Testis (tissue), 3 donors: ENCODE measurements around the gene GSX1. TPM values are rescaled to one million over a fixed set of nuclear protein-coding genes. Genes with fewer than 3 reads are reported as not detected.

ENCODE experiments used
- DNase-seq: peaks from one replicate; pipeline ENCODE4 v3.0.0-alpha.2; 2019
- H3K27ac ChIP-seq, 2 donors: fragments of 200-600 bp; sonication (generic); one replicate each; pipeline ENCODE4 v1.5.1; 2019
- H3K27me3 ChIP-seq: fragments of 200-600 bp; sonication (generic); one replicate; pipeline ENCODE4 v1.5.1; 2019
- H3K36me3 ChIP-seq: fragments of 200-600 bp; sonication (generic); one replicate; pipeline ENCODE4 v1.5.1; 2017; ENCODE audit warnings: low read depth; ENCODE audit errors: missing control alignments
- H3K4me1 ChIP-seq: fragments of 200-600 bp; sonication (generic); one replicate; pipeline ENCODE4 v1.5.1; 2019
- H3K4me3 ChIP-seq, 2 donors: fragments of 200-600 bp; sonication (generic); one replicate each; pipeline ENCODE4 v1.5.1; 2017 to 2019
- H3K9me3 ChIP-seq: fragments of 200-600 bp; sonication (generic); one replicate; pipeline ENCODE4 v1.5.1; 2017
- POLR2A ChIP-seq: fragments of 450-650 bp; IDR thresholded peaks from one replicate; pipeline ENCODE4 v1.6.1; 2017; ENCODE audit warnings: antibody characterized with exemption, mild to moderate bottlenecking, moderate library complexity
- WGBS, 2 donors: methylation state at CpG; one replicate each; pipeline ENCODE4 v1.1.5; 2018; 5-methylcytosine and 5-hydroxymethylcytosine counted together
- intact Hi-C: fragments of 100-400 bp; cut with DNase I; formaldehyde crosslinking; loops from one replicate; pipeline ENCODE4 v1.15.1; 2023; ENCODE audit warnings: low total_unique reads
- polyA plus RNA-seq: library from polyadenylated mRNA; stranded (reverse); fragments of 350-450 nt; fragmentation: Illumina TruSeq; extraction: RNeasy Lipid Tissue Mini Kit (QIAGEN cat#74804); gene quantifications from one replicate; pipeline ENCODE4 v1.2.3, GENCODE V29; 2014; ENCODE audit warnings: low read depth, low replicate concordance; ENCODE audit not compliant: insufficient read depth
- total RNA-seq, 2 donors: library from RNA; depleted of rRNA; stranded (reverse); fragments of >200 nt; gene quantifications; one replicate each; pipeline ENCODE4 v1.2.3, GENCODE V29; 2016
- TF ChIP-seq, protein P1 (sequence below), 3 experiments: fragments of 450-650 bp in 2 of 3; fragments of 200-600 bp in 1 of 3; sonication (generic) in 1 of 3; IDR thresholded peaks; one replicate each; pipeline ENCODE4 v1.5.1; 2016 to 2019; ENCODE audit warnings: antibody characterized with exemption in 3 of 3, mild to moderate bottlenecking in 2 of 3, moderate library complexity in 1 of 3

Gene GSX1
- total and polyA plus RNA-seq, 3 donors from 2014 or later = not detected

DNA sequence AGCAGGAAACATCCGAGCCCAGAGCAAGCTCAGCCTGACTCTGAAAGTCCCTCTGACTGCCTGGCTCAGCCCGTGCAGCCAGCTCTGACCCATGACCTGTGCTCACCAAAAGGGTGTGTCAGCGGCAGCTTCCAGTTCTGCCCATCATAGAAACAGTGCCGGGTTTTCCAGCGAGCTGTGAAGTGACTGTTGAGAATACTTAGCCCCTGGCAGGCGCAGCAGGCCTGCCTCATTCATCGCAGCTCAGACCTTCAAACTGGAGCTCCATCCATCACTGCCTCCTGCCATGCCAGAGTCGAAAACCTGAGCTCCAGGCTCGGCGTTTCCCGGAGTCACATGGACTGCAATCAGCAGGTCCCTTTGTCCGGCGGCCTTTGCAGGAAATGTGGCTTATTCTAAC, 16.3 kb upstream of the GSX1 start:
- Histone ChIP-seq H3K4me3 (no peak overlapping the region), H3K27ac (no peak overlapping the region), H3K36me3 (no peaks in the 10 kb centered on the region), H3K27me3 (no peaks in the 10 kb centered on the region), H3K4me1 (no peaks in the 10 kb centered on the region), H3K9me3 (no peaks in the 10 kb centered on the region)
- TF ChIP-seq POLR2A = no peak
- TF ChIP-seq, protein P1, sequence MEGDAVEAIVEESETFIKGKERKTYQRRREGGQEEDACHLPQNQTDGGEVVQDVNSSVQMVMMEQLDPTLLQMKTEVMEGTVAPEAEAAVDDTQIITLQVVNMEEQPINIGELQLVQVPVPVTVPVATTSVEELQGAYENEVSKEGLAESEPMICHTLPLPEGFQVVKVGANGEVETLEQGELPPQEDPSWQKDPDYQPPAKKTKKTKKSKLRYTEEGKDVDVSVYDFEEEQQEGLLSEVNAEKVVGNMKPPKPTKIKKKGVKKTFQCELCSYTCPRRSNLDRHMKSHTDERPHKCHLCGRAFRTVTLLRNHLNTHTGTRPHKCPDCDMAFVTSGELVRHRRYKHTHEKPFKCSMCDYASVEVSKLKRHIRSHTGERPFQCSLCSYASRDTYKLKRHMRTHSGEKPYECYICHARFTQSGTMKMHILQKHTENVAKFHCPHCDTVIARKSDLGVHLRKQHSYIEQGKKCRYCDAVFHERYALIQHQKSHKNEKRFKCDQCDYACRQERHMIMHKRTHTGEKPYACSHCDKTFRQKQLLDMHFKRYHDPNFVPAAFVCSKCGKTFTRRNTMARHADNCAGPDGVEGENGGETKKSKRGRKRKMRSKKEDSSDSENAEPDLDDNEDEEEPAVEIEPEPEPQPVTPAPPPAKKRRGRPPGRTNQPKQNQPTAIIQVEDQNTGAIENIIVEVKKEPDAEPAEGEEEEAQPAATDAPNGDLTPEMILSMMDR (IDR thresholded peaks at IDR 0.05) = no peak
- intact Hi-C loops = no loop called here
- DNase-seq = no peak
- WGBS, 2 donors = 46 to 56% methylated on average over 11 to 13 of the region's 13 CpGs

DNA sequence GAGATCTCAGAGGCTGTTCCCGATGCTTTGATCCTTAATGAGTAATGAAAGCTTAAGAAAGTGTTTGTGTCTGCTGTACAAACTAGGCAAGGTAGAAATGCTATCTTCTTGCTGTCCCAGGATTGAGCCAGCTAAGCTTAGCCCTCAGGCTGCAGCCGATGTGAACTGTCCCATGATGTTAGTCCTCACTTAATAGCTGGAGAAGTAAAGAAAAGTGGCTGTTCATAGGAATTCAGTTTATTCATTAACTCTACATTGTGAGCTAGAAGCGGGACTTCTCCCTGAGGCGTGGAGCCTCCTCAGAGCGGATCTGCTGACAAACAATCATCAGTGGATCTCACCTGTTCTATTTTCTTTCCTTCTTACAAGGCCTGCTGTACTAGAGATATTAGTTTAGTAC, 10.1 kb upstream of the GSX1 start:
- intact Hi-C loops = no loop called here
- Histone ChIP-seq H3K9me3 (no peaks in the 10 kb centered on the region), H3K4me3 (no peak overlapping the region), H3K27ac (no peak overlapping the region), H3K36me3 (no peaks in the 10 kb centered on the region), H3K4me1 (no peaks in the 10 kb centered on the region), H3K27me3 (no peaks in the 10 kb centered on the region)
- TF ChIP-seq, protein P1 (IDR thresholded peaks at IDR 0.05) = no peak
- no peak for TF ChIP-seq POLR2A
- 80 to 88% methylated on average over 5 of the region's 5 CpGs for WGBS, 2 donors
- DNase-seq = no peak

DNA sequence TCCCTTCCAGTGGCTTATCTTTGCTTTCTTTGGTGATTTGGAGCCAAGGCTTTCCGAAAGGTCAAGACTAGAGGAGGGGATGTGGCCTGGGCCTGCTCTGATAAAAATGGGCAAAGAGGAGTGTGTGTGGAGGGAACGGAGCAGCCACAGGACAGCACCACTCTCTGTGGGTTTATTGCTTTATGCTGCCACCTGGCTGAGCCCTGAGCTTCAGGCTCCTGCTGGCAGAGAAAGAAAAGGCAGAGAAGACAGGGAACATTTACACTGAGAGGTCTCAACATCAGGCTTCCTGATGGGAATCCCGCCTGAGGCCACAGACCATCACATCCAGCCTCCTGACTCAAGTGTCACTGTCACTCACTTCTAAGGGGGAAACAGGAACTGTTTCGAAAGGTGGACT, 9.2 kb upstream of the GSX1 start:
- 37 to 61% methylated on average over 3 to 4 of the region's 4 CpGs for WGBS, 2 donors
- no peaks in the 10 kb centered on the region for H3K27me3 ChIP-seq
- intact Hi-C loops = no loop called here
- no peak for TF ChIP-seq POLR2A
- TF ChIP-seq, protein P1 (IDR thresholded peaks at IDR 0.05) = peak in 2 of 3 experiments; percentile 15 to 23
- H3K9me3 ChIP-seq = no peaks in the 10 kb centered on the region
- H3K27ac ChIP-seq = no peak overlapping the region
- DNase-seq = peak; percentile 32
- no peaks in the 10 kb centered on the region for H3K4me1 ChIP-seq
- H3K4me3 ChIP-seq = no peak overlapping the region
- no peaks in the 10 kb centered on the region for H3K36me3 ChIP-seq

DNA sequence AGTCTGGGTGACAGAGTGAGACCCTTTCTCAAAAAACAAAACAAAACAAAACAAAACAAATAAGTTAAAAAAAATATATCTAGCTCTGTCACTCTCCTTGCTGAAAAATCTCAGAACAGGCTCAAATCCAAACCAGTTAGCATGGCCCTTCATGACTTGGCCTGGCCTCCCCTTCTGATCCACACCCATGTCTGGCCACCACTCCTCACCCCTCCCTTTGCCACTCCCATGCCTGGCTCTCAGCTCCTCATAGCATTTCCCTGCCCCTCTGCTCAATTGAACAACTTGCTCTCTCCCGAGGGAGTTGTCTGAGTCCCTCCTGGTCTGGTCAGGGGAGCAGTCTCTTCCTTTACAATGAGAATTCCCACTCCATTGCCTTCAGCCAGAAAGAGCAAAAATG, 4.0 kb upstream of the GSX1 start:
- Histone ChIP-seq H3K27ac (no peak overlapping the region), H3K9me3 (no peaks in the 10 kb centered on the region), H3K27me3 (peaks cover 7% of the 10 kb centered on the region), H3K36me3 (no peaks in the 10 kb centered on the region), H3K4me1 (peaks cover 19% of the 10 kb centered on the region), H3K4me3 (no peak overlapping the region)
- intact Hi-C loops = no loop called here
- TF ChIP-seq, protein P1 (IDR thresholded peaks at IDR 0.05) = no peak
- TF ChIP-seq POLR2A = no peak
- no peak for DNase-seq
- WGBS, 2 donors = 54 to 56% methylated on average over 1 of the region's 1 CpG

DNA sequence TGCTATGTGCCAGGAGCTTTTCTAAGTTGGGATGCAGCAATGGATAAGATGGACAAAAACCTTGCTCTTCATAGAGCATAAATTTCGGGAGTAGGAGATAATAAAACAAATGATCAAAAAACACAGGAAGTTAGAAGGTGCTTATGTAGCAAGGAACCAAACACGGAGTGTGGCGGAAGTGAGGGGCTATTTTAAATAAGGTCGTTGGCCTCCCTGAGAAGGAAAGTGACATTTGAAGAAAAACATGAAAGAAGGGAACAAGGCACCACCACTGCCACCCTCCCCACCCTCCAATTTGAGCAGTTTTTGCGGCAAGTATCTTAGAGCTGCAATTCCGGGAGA, 3.2 kb upstream of the GSX1 start:
- H3K27me3 ChIP-seq = peaks cover 13% of the 10 kb centered on the region
- no peaks in the 10 kb centered on the region for H3K36me3 ChIP-seq
- DNase-seq = no peak
- intact Hi-C loops = no loop called here
- H3K27ac ChIP-seq = no peak overlapping the region
- peak overlapping the region in 1 of 2 donors; percentile 38 for H3K4me3 ChIP-seq
- TF ChIP-seq POLR2A = no peak
- TF ChIP-seq, protein P1 (IDR thresholded peaks at IDR 0.05) = no peak
- WGBS, 2 donors = 9 to 16% methylated on average over 6 of the region's 6 CpGs
- peaks cover 23% of the 10 kb centered on the region for H3K4me1 ChIP-seq
- H3K9me3 ChIP-seq = no peaks in the 10 kb centered on the region
